NT2/D1 (cell line): ENCODE measurements around the gene ZNF430.

Source experiments
- YY1 ChIP-seq: IDR thresholded peaks from 2 replicates; pipeline ENCODE4 v1.6.1; 2011; ENCODE audit not compliant: insufficient read length, insufficient read depth
- ZNF274 ChIP-seq: IDR thresholded peaks from 2 replicates; pipeline ENCODE4 v1.6.1; 2011; ENCODE audit warnings: mild to moderate bottlenecking, low read depth, low read length

DNA sequence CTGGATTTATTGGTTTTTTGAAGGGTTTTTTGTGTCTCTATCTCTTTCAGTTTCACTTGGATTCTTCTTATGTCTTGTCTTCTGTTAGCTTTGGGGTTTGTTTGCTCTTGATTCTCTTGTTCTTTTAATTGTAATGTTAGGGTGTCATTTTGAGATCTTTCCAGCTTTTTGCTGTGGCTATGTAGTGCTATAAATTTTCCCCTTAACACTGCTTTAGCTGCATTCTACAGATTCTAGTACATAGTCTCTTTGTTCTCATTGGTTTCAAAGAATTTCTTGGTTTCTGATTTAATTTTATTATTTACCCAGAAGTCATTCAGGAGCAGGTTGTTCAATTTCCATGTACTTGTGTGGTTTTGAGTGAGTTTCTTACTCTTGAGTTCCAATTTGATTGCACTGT lies 24.6 kb downstream of the ZNF430 start:
- TF ChIP-seq YY1 (no peak), ZNF274 (no peak)
